ENCODE results near the gene REP15.

GRCh38 chr12:27743601-27744000, 47.4 kb downstream of the REP15 start:
- TF ChIP-seq CTCF (IDR thresholded peaks at IDR 0.05) (no peak), POLR2AphosphoS5 (IDR thresholded peaks at IDR 0.05) (no peak), POLR2A (IDR thresholded peaks at IDR 0.05) (no peak)
